OCI-M2 (cell line): ENCODE data around the gene SYNE4.

Source experiments
- DNase-seq: peaks from one replicate; lab custom pipeline; 2025; ENCODE audit not compliant: unreplicated experiment; lab: John Stamatoyannopoulos, UW

The SYNE4 gene

DNA sequence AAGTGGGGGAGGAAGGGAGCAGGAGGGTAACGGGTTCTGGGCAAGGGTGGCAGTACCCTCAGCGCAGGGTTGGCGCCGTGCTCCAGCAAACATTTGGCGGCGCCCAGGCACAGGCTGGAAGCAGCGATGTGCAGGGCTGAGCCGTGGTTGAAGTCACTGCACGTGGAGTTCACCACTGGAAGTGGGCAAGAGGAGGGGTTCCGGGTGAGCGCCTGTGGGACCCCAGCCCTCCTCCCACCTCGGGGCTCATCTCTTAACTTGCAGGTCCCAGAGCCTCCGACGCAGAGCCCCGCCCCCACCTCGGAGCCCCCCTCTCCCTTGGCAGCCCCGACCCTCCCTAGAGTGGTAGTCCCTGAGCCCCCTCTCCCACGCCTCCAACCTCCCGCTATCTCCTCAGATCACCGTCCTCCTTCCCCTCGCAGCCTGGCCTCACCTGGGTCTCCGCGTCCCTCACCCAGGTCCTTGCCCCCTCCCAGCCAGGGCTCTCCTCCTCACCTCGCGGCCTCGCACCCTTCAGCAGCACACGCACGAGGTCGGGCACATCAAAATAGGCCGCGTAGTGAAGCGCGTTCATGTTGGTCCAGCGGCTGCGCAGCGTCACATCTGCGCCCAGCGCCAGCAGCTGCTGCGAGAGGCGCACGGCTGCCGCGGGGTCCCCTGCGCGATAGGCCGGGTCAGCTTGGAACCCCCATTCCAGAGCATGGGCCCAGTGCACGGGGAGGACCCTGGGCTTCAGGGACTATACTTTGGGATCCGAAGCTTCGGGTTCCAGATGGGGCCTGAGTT is 17.7 kb upstream of the SYNE4 start:
- DNase-seq: no peak

- DNase-seq: no peak
These were observed 16.9 kb upstream of the SYNE4 start for GRCh38 chr19:36025541-36025940.

- DNase-seq: no peak
These were observed 14.8 kb upstream of the SYNE4 start for GRCh38 chr19:36023432-36023831.

- no peak for DNase-seq
These were observed 10.6 kb upstream of the SYNE4 start for GRCh38 chr19:36019061-36019670.

GRCh38 chr19:36014012-36014924 is 5.7 kb upstream of the SYNE4 start, which contains the start of gene ALKBH6:
Gene ALKBH6, minus strand, starts transcription at chr19:36014213. Its CDS starts 816 bp downstream, at chr19:36013397.
- DNase-seq: peak; percentile 100

GRCh38 chr19:36013280-36014011 is 4.8 kb upstream of the SYNE4 start:
- DNase-seq: no peak

DNA sequence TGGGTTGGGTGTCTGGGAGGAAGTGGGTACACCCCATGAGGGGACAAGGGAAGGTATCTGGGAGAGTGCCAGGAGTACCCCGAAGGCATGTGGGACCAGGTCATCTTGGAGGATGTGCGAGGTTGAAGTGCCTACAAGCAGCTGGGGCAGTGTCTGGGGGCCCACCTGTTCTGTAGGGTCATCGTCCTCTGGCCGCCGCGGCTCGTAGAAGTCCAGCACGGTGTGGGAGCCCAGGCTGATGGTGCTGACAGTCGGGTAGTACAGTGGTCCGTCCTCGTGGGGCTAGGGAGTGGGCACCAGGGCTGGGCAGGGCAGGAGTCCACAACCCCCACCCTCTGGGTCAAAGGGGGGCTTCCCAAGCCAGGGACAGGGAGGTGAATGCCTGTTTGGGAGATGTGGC is 1.8 kb upstream of the SYNE4 start:
- no peak for DNase-seq

DNA sequence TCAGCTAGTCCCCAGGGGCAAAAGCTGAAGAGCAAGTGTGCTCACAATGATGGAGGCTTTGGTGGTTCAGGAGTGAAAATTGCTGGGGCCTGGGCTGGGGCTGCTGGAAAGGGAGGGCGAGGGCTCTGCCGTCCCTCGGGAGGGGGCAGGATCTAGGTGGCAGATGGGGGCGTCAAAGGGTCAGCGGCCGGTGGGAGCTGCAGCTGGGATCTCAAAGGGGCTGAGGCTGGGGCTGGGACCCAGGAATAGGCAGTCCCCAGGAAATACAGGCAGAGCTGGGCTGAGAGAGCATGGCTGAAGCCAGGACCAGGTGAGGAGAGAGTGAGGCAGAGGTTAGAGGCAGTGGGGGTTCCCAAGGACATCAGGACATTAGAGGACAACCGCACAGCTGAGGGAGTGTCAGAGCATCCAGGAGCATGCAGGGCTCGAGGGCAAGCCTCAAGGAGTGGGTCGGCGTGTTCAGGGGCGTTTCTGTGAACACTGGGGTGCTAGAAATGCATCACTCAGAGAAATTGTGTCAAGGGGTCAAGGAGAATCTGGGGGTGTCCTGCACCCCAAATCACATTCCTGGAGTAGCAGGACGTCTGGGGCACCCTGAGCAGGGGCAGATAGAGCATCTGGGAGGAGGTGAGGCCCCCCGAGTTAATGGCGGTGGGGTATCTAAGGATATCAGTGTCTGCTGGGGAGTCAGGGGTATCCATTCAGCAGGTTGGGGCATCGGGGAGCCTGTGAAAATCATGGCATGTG is 1.2 kb upstream of the SYNE4 start:
- DNase-seq: no peak

GRCh38 chr19:36009220-36009619 is 607 bp upstream of the SYNE4 start:
- no peak for DNase-seq

- no peak for DNase-seq
These were observed 1.7 kb downstream of the SYNE4 start for GRCh38 chr19:36006955-36007354.

GRCh38 chr19:36003284-36003683 is 5.3 kb downstream of the SYNE4 start:
- no peak for DNase-seq

GRCh38 chr19:36001605-36002004 is 7.0 kb downstream of the SYNE4 start:
- no peak for DNase-seq

- DNase-seq: no peak
These were observed 11.8 kb downstream of the SYNE4 start for GRCh38 chr19:35996777-35997176.

GRCh38 chr19:35995048-35995993 is 13.3 kb downstream of the SYNE4 start, which contains the start of gene SDHAF1:
Gene SDHAF1, plus strand, starts transcription at chr19:35995188. Its CDS starts 87 bp downstream, at chr19:35995275.
- DNase-seq: peak; percentile 99

GRCh38 chr19:35993923-35994598 is 14.6 kb downstream of the SYNE4 start:
- DNase-seq: no peak

DNA sequence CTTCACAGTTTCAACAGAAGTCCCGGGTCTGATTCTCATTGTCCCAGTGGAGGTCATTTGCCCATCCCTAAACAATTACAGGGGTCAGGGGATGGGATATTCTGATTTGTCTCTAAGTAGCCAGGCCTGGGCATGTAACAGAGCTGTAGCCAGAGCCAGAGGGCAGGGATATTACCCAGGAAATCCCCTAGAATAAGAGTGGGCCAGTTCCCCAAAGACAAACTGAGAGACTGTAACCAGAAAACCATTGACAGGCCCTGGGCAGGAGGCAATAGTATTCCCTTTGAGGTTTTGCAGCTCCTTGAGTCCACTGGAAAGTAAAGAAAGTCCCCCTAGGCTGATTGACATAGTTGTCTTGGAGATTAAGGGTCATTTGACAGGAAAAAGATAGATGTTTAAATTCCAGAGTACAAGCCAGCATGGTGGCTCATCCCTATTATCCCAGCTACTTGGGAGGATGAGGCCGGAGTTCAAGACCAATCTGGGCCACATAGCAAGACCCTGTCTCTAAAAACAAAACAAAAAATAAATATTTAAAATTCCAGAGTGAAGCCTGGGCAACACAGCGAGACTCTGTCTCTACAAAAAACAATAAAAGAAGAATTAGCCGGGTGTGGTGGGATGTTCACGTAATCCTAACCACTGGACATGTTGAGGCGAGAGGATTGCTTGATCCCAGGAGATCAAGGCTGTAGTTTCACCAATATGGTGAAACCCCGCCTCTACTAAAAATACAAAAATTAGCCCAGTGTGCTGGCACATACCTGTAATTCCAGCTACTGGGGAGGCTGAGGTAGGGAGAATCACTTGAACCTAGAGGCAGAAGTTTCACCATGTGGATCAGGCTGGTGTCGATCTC is 15.5 kb downstream of the SYNE4 start:
- no peak for DNase-seq

GRCh38 chr19:35991731-35992450 is 16.7 kb downstream of the SYNE4 start:
- DNase-seq: no peak
